Mammary microvascular endothelial cell (primary cell): Measurements from ENCODE around the gene BBS12. TPM values are rescaled to one million over a fixed set of nuclear protein-coding genes. Genes with fewer than 3 reads are reported as not detected.

Experiments
- total RNA-seq: library from RNA; depleted of rRNA; stranded (reverse); fragments of >200 nt; gene quantifications from 2 replicates; pipeline ENCODE4 v1.2.3, GENCODE V29; 2015

BBS12 gene
- total RNA-seq, result 0.94 and 1.9 TPM in 2 replicates

GRCh38 chr4:122732329-122733026, at the start of gene BBS12:
Gene BBS12 (plus strand): TSS chr4:122732704. CDS start chr4:122741893, 9,189 bp downstream.

Other genes starting within 250 kb of the BBS12 start
- gene IL21, start 111.6 kb upstream of the BBS12 start, total RNA-seq, result not detected in 2 replicates
- 11.8 and 13.6 TPM in 2 replicates for gene FGF2, start 94.1 kb downstream of the BBS12 start, total RNA-seq
- gene NUDT6, start 189.9 kb downstream of the BBS12 start, total RNA-seq, result 4.6 and 4.7 TPM in 2 replicates